SK-N-SH (cell line): ENCODE results near the gene MAPKBP1. TPM values are rescaled to one million over a fixed set of nuclear protein-coding genes. Genes with fewer than 3 reads are reported as not detected.
A peak's percentile ranks its signal among the peaks of the same experiment; 100 is the strongest.

Experiments used
- CTCF ChIA-PET: fragments of 300-600, 350-600 bp; formaldehyde crosslinking; extraction: SDS; loops from one replicate; lab custom pipeline; 2021; lab: Yijun Ruan, JAX
- POLR2A ChIA-PET: fragments of 350-600 bp; sonication (Branson Sonifier 250); formaldehyde crosslinking; extraction: SDS; loops from one replicate; lab custom pipeline; 2020; ENCODE audit warnings: antibody characterized with exemption, inconsistent platforms; lab: Yijun Ruan, JAX
- DNase-seq: peaks from one replicate; pipeline ENCODE4 v3.0.0; 2012
- H2AFZ ChIP-seq: fragments of 200-600 bp; sonication (generic); 2 replicates; pipeline ENCODE4 v1.8.1; 2016; ENCODE audit warnings: antibody characterized with exemption, mild to moderate bottlenecking, low read depth
- H3F3A ChIP-seq: fragments of 200-600 bp; sonication (generic); replicated peaks from 2 replicates; pipeline ENCODE3; 2016; ENCODE audit warnings: antibody characterized with exemption, mild to moderate bottlenecking; ENCODE audit not compliant: insufficient read depth
- H3K27ac ChIP-seq, 2 experiments: fragments of 200-500 bp in 1 of 2; fragments of 200-600 bp in 1 of 2; sonication (Bioruptor generic) in 1 of 2; sonication (generic), shearing (Covaris generic) in 1 of 2; 2 replicates each; pipeline versions ENCODE4 v1.5.1 to v1.6.1; 2014 to 2016; ENCODE audit warnings: low read depth in 2 of 2, inconsistent platforms in 1 of 2, low read length in 1 of 2, mild to moderate bottlenecking in 1 of 2, mixed read lengths in 1 of 2
- H3K27me3 ChIP-seq: fragments of 200-600 bp; sonication (generic), shearing (Covaris generic); 2 replicates; pipeline ENCODE4 v1.6.1; 2016; ENCODE audit warnings: mixed run types; ENCODE audit not compliant: insufficient read depth
- H3K36me3 ChIP-seq, 2 experiments: fragments of 200-500 bp in 1 of 2; fragments of 200-600 bp in 1 of 2; sonication (Bioruptor generic) in 1 of 2; sonication (generic) in 1 of 2; replicated peaks in 1 of 2; 2 replicates each; pipeline versions ENCODE3 to v1.5.1; 2014 to 2016; ENCODE audit warnings: low read length in 1 of 2, mild to moderate bottlenecking in 1 of 2; ENCODE audit not compliant: insufficient read depth in 2 of 2, control insufficient read depth in 1 of 2
- H3K4me1 ChIP-seq, 2 experiments: fragments of 200-500 bp in 1 of 2; fragments of 200-600 bp in 1 of 2; sonication (Bioruptor generic) in 1 of 2; sonication (generic), shearing (Covaris generic) in 1 of 2; 2 replicates each; pipeline versions ENCODE4 v1.5.1 to v1.6.1; 2014 to 2016; ENCODE audit warnings: low read depth in 1 of 2, low read length in 1 of 2, mixed run types in 1 of 2; ENCODE audit not compliant: insufficient read depth in 2 of 2, control insufficient read depth in 1 of 2
- H3K4me2 ChIP-seq: fragments of 200-600 bp; sonication (generic), shearing (Covaris generic); 2 replicates; pipeline ENCODE4 v1.6.1; 2017; ENCODE audit warnings: mixed run types
- H3K4me3 ChIP-seq, 2 experiments: fragments of 200-500 bp in 1 of 2; fragments of 200-600 bp in 1 of 2; sonication (Bioruptor generic) in 1 of 2; sonication (generic), shearing (Covaris generic) in 1 of 2; 2 replicates each; pipeline versions ENCODE4 v1.5.1 to v1.8.1; 2014 to 2016; ENCODE audit warnings: low read depth in 2 of 2, inconsistent platforms in 1 of 2, low read length in 1 of 2, mild to moderate bottlenecking in 1 of 2, mixed read lengths in 1 of 2, moderate library complexity in 1 of 2
- H3K79me2 ChIP-seq: fragments of 200-600 bp; sonication (generic); 2 replicates; pipeline ENCODE4 v1.8.1; 2017; ENCODE audit warnings: mild to moderate bottlenecking; ENCODE audit not compliant: insufficient read depth
- H3K9ac ChIP-seq: fragments of 200-600 bp; sonication (generic); 2 replicates; pipeline ENCODE4 v1.6.1; 2017; ENCODE audit warnings: mixed run types
- H3K9me2 ChIP-seq: fragments of 200-600 bp; sonication (generic); 2 replicates; pipeline ENCODE4 v1.6.1; 2017; ENCODE audit warnings: mixed run types
- H3K9me3 ChIP-seq: fragments of 200-600 bp; sonication (generic); 2 replicates; pipeline ENCODE4 v1.6.1; 2017; ENCODE audit warnings: mixed run types, mild to moderate bottlenecking, moderate library complexity
- H4K20me1 ChIP-seq: fragments of 200-600 bp; sonication (generic); 2 replicates; pipeline ENCODE4 v1.6.1; 2017; ENCODE audit warnings: mild to moderate bottlenecking, mixed run types; ENCODE audit not compliant: insufficient read depth
- FOSL2 ChIP-seq: IDR thresholded peaks from 2 replicates; pipeline ENCODE4 v1.4.0; 2012; ENCODE audit warnings: low read depth, mild to moderate bottlenecking, moderate library complexity, borderline replicate concordance
- RAD21 ChIP-seq: IDR thresholded peaks from 2 replicates; pipeline ENCODE4 v1.6.1; 2012; ENCODE audit warnings: mild to moderate bottlenecking, low read length
- RFX5 ChIP-seq: IDR thresholded peaks from 2 replicates; pipeline ENCODE4 v1.6.1; 2012; ENCODE audit warnings: mild to moderate bottlenecking, improper control_type of control experiment, low read length
- SMC3 ChIP-seq: IDR thresholded peaks from 2 replicates; pipeline ENCODE4 v1.6.1; 2012; ENCODE audit warnings: low read depth, low read length, improper control_type of control experiment
- TAF1 ChIP-seq: IDR thresholded peaks from 2 replicates; pipeline ENCODE4 v1.6.1; 2012; ENCODE audit warnings: low read depth, mild to moderate bottlenecking, low read length, moderate library complexity, borderline replicate concordance
- ZBTB33 ChIP-seq: IDR thresholded peaks from 2 replicates; pipeline ENCODE4 v1.4.0; 2012; ENCODE audit warnings: low read depth, borderline replicate concordance
- WGBS: methylation state at CpG from one replicate; pipeline ENCODE4 v1.1.6; 2017; ENCODE audit warnings: low lambda C conversion rate; 5-methylcytosine and 5-hydroxymethylcytosine counted together
- polyA plus RNA-seq, 3 experiments: library from polyadenylated mRNA; depleted of rRNA; stranded (reverse); fragments of >200 nt; gene quantifications; 2 replicates each; pipeline ENCODE4 v1.2.3, GENCODE V29; 2012

MAPKBP1 gene
- polyA plus RNA-seq, 1 of the 3 experiments (the other 2 are of a cell fraction) = 5.2 TPM

- Histone ChIP-seq H3K4me2 (no peak overlapping the region), H3K27ac (peak overlapping the region in 1 of 2 experiments; percentile 4; a peak in 1 of 4 replicates), H4K20me1 (no peaks in the 10 kb centered on the region), H3K79me2 (no peaks in the 10 kb centered on the region), H3K4me1 (peaks cover 0 to 28% of the 10 kb centered on the region in 2 experiments; a peak in 2 of 4 replicates), H3K9me3 (no peaks in the 10 kb centered on the region), H3K36me3 (peaks cover 0 to 4% of the 10 kb centered on the region in 2 experiments), H2AFZ (no peak overlapping the region), H3K9ac (no peak overlapping the region), H3K9me2 (no peaks in the 10 kb centered on the region), H3F3A (peaks cover 11% of the 10 kb centered on the region), H3K27me3 (no peaks in the 10 kb centered on the region), H3K4me3 (no peak overlapping the region)
- POLR2A ChIA-PET = no interaction called here
- TF ChIP-seq SMC3 (0 out of 2 replicates have a peak, but pooled peaks have one; percentile 26), RAD21 (peak; percentile 20; the same call in 1 of the 2 replicates), TAF1 (no peak), ZBTB33 (no peak)
- no peak for DNase-seq
- WGBS = 97% methylated on average over 6 of the region's 10 CpGs
- CTCF ChIA-PET = interaction anchor here (1.0 to 5.1 kb wide), 7 partner anchors 19 to 205 kb away, joined by 3 to 34 read pairs (median 5); partner anchors contain the start of gene MAPKBP1
These were observed 32.3 kb downstream of the MAPKBP1 start for GRCh38 chr15:41806291-41807181.

DNA sequence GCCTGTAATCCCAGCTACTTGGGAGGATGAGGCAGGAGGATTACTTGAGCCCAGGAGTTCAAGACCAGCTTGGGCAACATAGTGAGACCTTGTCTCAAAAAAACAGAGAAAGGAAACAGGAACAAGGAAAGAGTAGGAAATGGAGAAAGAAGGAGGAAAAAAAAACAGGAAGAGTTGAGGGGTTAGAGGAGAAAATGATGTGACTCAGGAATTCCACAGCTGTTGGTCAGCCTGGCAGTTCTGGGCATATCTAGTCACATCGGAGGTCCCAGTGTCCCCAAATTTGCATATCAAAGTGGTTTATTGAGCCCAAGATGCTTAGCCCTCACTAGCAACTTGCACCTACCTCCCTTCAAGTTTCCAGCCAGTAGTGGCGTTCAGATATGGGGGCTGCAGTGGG, 34.8 kb downstream of the MAPKBP1 start:
- Histone ChIP-seq H3K36me3 (peaks cover 0 to 13% of the 10 kb centered on the region in 2 experiments), H3K9me2 (no peaks in the 10 kb centered on the region), H2AFZ (no peak overlapping the region), H3K79me2 (no peaks in the 10 kb centered on the region), H3K4me1 (peaks cover 0 to 27% of the 10 kb centered on the region in 2 experiments; a peak in 1 of 4 replicates), H4K20me1 (no peaks in the 10 kb centered on the region)
- WGBS = 63% methylated on average over 2 of the region's 2 CpGs
- ChIA-PET POLR2A (no interaction called here), CTCF (interaction anchor here (0.9 to 5.3 kb wide), 6 partner anchors 14 to 343 kb away, joined by 3 to 114 read pairs (median 44); partner anchors contain the start of gene MAPKBP1)
- TF ChIP-seq FOSL2 (0 out of 2 replicates have a peak, but pooled peaks have one; percentile 26), RFX5 (no peak)
- TF ChIP-seq, all 33 proteins: peak for 1
- no peaks in the 10 kb centered on the region for H3K9me3 ChIP-seq
- no peaks in the 10 kb centered on the region for H3F3A ChIP-seq
- H3K27me3 ChIP-seq = no peaks in the 10 kb centered on the region
- no peak overlapping the region for H3K4me3 ChIP-seq
- peak overlapping the region in 1 of 2 experiments; percentile 21; a peak in 1 of 4 replicates for H3K27ac ChIP-seq
- DNase-seq = no peak
- no peak overlapping the region for H3K9ac ChIP-seq
- no peak overlapping the region for H3K4me2 ChIP-seq
